Caki2 (cell line): Measurements from ENCODE around the gene CHD9. TPM values are rescaled to one million over a fixed set of nuclear protein-coding genes. Genes with fewer than 3 reads are reported as not detected.

Source experiments
- DNase-seq: peaks from one replicate; pipeline ENCODE4 v3.0.0-alpha.2; 2015; ENCODE audit warnings: low read depth
- in situ Hi-C: cut with HindIII; loops from 2 replicates; pipeline ENCODE4 v1.10.0; 2016; ENCODE audit warnings: low sequenced_read_pairs, low pct_unique_long_range_greater_than_20kb, mixed read lengths
- total RNA-seq: library from RNA; depleted of rRNA; stranded (reverse); fragments of >200 nt; shearing (Covaris generic); gene quantifications from 2 replicates; pipeline ENCODE4 v1.2.3, GENCODE V29; 2014; ENCODE audit warnings: low replicate concordance

CHD9 gene
- total RNA-seq, 1 experiment from 2014 or later, result 8.8 TPM

DNA sequence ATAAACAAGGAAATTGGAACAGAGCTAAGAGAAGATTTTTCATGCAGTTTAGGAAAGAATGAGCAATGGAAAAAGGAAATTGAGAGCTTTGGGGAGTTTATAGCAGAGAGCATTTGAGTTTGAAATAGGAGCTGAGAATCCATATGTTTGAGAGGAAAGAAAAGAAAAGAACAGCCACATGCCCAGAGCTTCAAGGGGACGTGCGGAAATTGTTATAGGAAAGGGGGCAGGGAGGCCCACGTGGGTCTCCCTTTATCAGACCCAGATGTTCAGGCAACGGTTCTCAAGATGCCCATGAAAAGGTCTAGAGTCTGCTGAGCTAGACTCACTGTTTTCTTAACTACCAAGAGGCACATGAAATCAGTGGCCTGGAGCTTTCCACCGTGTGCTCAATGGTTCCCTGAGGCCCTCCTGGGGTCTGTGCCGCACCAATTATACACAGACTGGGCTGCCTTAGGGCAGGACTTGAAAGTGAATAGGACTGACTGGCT, 31.2 kb downstream of the CHD9 start:
- in situ Hi-C loops, result no loop called here
- no peak for DNase-seq

DNA sequence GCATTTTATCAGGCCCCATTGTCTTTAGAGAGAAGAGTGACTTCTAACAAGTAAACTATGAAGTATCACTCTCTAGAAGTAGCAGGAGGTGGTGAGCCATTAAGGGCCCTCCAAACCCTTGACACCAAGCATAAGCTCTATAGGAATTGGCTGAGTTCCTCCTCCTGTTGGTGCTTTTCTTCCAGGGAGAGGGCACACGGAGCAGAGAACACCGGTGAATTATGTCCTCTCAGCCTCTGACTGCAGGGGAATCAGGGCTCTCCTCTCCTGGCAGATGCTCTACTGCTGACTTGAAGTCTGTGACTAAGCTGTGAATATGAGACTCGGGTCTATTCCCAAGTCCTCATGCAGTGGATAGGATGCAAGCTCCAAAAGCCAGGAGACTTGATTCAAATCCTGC, 32.3 kb downstream of the CHD9 start:
- DNase-seq, result no peak
- in situ Hi-C loops, result no loop called here

DNA sequence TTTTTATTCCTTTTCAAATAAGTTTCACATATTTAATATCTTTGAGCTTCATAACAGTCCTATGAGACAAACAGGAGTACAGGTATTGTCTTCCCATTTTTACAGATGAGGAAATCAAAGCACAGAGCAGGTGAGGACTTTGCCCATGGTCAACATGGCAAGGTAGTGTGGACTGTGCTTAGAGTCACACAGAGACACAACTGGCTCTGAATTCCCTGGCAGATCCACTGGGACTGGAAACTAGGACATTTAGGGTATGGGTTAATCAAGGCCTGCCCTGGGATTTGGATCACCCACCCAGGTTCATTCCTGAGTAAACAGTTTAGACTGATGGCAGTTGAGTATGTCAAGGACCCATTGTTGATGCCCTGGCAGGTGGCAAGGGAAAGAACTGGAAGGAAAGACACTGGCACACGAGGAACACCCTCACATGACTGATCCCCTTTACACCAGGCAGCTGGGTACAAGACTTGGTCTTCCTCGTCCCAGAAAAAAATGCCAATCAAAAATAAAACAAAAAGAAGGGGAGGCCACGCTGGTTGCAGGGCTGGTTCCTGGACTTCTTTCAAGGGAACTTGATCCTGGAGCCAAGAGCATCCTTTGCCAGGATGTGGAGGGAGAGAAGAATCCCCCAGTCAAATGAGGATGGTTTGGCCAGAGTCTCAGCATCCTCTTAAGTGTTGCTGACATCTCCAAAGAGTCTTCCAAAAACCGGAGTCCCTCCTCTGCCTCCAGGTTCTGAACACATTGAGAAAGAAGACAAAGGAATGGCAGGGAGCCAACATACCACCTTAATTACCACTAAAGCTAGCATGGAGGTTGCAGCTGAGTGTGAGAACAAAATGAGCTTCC, 34.9 kb downstream of the CHD9 start:
- no peak for DNase-seq
- in situ Hi-C loops, result no loop called here

DNA sequence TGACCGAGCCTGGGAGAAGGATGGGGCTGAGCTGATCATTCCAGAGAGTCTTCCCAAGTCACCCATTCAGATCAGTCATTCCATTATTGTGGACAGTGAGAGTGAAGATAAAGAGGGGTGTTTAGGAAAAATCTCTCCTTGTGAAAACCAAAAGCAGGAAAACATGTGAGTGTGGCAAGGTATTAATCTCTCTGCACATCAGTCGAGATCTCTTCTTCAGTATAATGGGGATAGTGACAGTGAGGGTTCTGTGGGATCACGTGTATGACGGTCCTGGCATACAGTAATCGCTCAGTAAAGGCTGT, 35.4 kb downstream of the CHD9 start:
- in situ Hi-C loops, result no loop called here
- no peak for DNase-seq

DNA sequence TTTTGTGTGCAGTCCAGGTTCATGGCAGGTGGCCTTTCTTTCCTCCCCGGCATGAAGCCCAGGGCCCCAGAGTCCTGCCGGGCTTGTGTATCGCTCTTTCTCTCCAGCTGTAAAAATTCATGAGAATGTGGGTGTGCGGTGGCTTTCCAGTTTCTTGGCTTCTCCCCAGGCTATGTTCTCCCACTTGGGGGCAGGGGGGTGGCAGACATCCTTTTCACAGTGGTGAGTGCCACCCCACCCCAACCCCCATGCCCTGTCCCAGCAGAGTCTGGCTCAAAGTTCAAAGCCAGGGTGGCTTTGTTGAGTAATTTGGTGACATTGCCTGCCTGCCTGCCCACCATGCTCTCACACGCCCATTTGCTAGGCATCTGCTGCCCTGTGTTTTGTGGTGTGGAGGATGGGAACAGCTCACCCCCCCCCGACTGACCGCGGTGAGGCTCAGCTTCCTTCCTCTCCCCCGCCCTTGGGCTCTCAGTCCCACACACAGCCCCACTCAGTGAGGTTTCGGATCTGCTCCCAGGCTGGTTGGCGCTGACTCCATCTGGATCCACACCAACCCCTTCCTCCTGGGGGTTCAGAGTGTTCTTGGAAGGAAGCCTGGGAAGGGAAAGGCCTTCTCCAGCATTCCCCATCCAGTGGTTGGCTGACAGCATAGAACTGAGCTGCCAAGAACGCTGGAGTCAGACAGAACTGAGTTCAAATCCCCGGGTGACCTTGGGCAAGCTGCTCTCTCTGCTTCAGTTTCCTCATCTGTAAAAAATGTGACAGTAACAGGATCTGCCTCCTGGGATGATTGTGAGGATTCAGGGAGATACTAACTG, 36.0 kb downstream of the CHD9 start:
- no peak for DNase-seq
- in situ Hi-C loops, result no loop called here

DNA sequence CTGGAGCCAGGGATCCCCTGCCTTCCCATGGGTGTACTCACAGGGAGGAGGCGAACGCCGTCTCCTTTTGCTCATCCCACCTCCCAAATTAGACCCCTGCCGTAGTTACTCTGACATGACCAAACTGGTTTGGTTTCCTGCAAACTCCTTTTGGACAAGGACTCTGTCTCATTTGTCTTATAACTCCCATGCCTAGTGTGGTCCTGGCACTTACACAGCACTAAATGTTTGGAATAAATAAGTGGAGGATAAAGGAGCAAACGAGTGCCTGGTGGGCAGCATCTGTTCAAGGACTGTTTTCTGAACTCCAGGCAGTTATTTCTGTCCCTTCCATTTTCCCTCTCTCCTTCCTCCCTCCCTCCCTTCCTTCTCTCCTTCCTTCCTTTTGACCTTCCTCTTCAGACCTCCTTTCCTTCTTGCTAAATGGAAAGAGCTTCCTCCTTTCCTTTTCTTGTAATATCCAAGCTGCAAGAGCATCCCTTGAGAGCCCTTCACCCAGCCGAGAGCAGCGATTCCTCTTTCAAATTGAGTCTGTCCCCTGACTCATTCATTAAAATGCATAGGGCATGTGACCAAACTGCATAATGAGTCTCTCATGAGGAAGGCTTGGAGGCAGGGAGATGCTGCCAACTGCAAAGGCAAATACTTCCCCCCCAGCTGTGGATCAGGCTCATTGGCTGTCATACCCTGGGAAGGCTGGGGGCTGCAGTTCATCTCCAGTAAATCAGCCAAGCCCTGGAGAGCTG, 36.8 kb downstream of the CHD9 start:
- in situ Hi-C loops, result no loop called here
- peak; percentile 38 for DNase-seq

- in situ Hi-C loops, result no loop called here
- no peak for DNase-seq
Measured at GRCh38 chr16:53092284-53092683, 37.5 kb downstream of the CHD9 start.

- no peak for DNase-seq
- in situ Hi-C loops, result no loop called here
Measured at GRCh38 chr16:53093162-53093744, 38.5 kb downstream of the CHD9 start.

DNA sequence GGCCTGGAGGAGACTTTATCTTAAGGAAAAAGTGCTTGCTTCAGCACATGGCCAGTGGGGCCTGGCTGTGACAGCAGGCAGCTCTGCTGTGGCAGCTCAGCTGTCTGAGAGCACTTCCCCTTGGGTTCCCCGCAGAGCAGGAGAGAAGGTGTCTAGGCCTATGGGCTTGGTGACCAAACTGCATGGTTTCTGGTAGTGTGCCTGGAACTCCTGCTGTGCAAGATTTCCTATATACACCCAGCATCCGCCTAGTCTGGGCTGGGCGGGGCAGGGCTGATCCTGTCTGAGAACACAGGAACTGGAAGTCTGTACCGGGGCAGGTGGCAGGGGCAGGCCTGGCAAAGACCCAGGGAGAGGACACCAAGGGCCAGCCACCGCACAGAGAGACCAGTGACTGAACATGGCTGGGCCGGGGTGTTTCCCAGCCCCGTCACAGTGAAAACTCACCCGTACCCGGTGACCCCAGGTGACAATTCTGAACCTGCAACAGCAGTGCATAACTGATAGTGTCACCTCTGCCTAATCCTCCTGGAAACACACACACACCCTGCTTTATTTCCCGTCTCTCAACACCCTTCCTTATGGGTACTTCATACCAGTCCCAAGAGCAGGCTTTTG, 39.3 kb downstream of the CHD9 start:
- in situ Hi-C loops, result no loop called here
- DNase-seq, result no peak

- no peak for DNase-seq
- in situ Hi-C loops, result no loop called here
Measured at GRCh38 chr16:53097190-53097589, 42.4 kb downstream of the CHD9 start.

DNA sequence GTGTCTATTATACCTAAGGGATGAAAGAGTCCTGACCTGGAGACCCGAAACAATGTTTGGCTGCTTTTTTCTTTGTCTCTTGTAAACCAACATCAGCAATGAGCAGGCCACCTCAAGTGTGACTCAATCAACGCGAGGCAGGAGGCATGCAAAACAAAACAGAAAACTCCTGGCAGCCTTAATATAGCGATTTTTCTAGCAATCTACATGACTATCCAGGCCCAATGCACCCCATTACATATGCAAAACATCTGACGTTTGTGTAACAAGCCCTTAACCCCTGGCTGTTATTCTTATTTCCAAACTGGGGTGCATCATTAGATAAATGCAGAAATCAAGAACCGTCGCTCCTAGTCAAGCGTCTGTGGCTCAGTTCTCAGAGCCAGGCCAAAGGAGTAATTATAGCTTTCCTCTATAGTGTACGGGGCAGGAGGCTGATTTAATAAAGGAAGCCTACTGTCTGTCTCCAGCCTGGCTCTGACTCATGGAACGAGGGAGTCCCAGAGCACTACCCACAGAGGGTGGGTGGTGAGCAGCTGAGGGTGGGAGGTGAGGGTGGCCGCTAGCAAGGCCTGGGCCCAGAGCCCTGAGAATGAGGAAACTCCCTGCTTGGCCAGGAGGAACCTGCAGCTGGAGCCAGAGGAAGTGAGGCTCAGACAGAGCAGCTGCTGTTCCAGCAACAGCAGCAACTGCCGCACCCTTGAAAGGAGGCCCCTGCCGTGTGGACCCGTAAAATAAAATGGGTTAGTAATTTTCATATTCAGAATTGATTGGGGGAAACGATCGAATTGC, 43.9 kb downstream of the CHD9 start:
- in situ Hi-C loops, result no loop called here

GRCh38 chr16:53099318-53100130, 44.7 kb downstream of the CHD9 start:
- peak; percentile 98 for DNase-seq
- in situ Hi-C loops, result no loop called here

More for the DNA sequence above, 43.9 kb downstream of the CHD9 start:
- DNase-seq, result peak; percentile 71

DNA sequence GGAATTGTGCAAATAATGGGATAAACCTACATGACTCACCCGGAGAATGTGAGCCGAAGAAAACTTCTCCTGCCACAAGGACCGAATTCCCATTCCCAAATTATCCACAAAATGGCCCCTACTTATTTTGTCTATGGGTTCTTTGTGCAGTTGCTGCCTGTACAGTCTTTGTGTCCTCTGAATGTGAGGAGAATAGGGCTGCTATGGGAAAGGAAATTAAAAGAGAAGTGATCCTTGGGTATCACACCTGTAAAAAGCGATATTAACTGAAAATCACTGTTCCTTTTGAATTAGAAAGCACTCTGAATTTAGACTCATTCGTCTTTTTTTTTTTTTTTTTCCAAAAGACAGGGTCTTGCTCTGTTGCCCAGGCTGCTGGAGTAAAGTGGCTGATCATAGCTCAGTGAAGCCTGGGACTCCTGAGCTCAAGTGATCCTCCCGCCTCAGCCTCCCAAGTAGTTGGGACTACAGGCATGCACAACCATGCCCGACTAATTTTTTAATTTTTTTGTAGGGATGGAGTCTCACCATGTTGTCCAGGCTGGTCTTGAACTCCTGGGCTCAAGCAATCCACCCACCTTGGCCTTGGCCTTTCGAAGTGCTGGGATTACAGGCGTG, 45.4 kb downstream of the CHD9 start:
- DNase-seq, result no peak
- in situ Hi-C loops, result no loop called here

- in situ Hi-C loops, result no loop called here
- no peak for DNase-seq
Measured at GRCh38 chr16:53100889-53101288, 46.1 kb downstream of the CHD9 start.

GRCh38 chr16:53103811-53104210, 49.0 kb downstream of the CHD9 start:
- in situ Hi-C loops, result no loop called here
- DNase-seq, result no peak

GRCh38 chr16:53105565-53105964, 50.8 kb downstream of the CHD9 start:
- no peak for DNase-seq
- in situ Hi-C loops, result no loop called here
